Measurements from ENCODE around the gene GPR82.
"Not testable (repeated sequence)": the region's sequence is repeated elsewhere in the genome, so short reads cannot be mapped to it uniquely, and the experiment has no call there.

The GPR82 gene

DNA sequence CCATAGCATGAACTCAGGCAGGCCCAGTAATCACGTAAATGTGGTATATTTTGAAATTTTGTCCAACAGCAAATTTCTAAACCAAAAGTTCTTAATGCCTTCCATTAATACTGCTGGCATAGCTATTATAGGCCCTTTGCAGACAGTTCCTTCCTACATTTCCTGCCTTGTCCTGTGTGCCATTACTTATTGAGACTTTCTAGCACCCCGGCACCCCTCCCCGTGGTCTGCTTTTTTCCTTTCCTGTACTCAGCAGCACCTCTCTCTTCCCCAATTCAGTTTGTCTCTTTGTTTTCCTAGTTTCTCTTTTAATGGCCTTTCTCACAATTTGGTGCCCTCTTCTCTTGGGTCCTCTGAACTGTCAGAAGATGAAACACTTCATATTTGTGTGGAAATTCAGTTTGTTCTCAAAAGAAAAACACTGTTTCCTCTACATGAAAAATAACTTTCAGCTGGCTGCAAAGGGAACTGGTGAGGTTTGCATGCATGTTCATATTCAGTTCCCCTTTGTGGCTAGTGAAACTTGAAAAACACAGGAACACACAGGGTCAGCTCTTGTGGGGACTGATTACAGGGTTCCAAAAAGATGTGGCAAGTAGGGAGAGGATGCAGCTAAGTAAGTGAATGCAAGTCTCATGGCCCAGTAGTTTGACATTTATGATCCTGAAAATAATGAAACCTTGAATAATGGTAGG lies 18.2 kb upstream of the GPR82 start:
- Mint-ChIP-seq H3K9me3 (no peaks in the 10 kb centered on the region), H3K36me3 (ENCODE audit: low read depth) (no peaks in the 10 kb centered on the region), H3K27me3 (no peaks in the 10 kb centered on the region), H3K27ac (peak overlapping the region; percentile 59), H3K4me3 (no peak overlapping the region), H3K4me1 (peaks cover 65% of the 10 kb centered on the region)
- ATAC-seq (no peak), DNase-seq (no peak)

DNA sequence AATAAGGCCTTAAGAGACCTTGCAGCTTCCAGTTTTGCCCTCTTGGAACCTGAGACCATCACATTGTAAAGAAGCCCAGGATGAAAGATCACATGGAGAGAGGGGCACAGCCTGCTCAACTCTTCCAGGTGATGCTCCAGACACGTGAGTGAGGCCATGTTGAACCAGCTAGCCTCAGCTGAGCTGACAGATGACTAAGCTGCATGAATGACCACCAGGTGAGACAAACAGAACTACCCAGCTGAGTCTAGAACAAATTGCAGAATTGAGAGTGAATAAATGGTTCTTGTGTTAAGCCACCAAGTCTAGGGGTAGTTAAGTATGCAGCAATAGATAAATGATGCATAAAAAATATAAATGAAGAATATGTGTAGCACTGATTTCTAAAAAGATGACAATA lies 16.8 kb upstream of the GPR82 start:
- no peak for ATAC-seq
- no peak for DNase-seq
- H3K27me3 Mint-ChIP-seq, result no peaks in the 10 kb centered on the region
- H3K4me1 Mint-ChIP-seq, result peaks cover 74% of the 10 kb centered on the region
- no peak overlapping the region for H3K4me3 Mint-ChIP-seq
- H3K27ac Mint-ChIP-seq, result peak overlapping the region; percentile 35
- H3K36me3 Mint-ChIP-seq (ENCODE audit: low read depth), result no peaks in the 10 kb centered on the region
- no peaks in the 10 kb centered on the region for H3K9me3 Mint-ChIP-seq

DNA sequence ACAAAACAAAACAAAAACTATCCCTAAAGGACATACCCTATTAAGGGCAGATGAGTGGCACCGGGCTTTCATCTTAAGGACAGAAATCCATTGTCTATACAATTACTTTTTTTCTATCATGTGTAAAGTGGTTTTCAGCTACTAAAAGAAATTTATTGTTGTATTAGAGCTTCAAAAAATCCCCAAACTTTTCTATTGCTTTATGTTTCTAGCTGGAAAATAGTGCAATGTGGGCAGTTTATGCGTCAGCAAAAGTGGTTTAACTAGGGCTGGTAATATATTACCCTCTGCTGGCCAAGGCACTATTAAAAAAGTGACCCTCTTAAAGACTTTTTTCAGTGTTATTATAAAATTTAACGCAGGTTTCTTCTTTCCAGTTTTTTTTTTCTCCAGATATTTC lies 15.5 kb upstream of the GPR82 start:
- H3K27ac Mint-ChIP-seq, result no peak overlapping the region
- no peak for DNase-seq
- no peak for ATAC-seq
- no peak overlapping the region for H3K4me3 Mint-ChIP-seq
- H3K27me3 Mint-ChIP-seq, result no peaks in the 10 kb centered on the region
- H3K9me3 Mint-ChIP-seq, result no peaks in the 10 kb centered on the region
- peaks cover 71% of the 10 kb centered on the region for H3K4me1 Mint-ChIP-seq
- H3K36me3 Mint-ChIP-seq (ENCODE audit: low read depth), result no peaks in the 10 kb centered on the region

DNA sequence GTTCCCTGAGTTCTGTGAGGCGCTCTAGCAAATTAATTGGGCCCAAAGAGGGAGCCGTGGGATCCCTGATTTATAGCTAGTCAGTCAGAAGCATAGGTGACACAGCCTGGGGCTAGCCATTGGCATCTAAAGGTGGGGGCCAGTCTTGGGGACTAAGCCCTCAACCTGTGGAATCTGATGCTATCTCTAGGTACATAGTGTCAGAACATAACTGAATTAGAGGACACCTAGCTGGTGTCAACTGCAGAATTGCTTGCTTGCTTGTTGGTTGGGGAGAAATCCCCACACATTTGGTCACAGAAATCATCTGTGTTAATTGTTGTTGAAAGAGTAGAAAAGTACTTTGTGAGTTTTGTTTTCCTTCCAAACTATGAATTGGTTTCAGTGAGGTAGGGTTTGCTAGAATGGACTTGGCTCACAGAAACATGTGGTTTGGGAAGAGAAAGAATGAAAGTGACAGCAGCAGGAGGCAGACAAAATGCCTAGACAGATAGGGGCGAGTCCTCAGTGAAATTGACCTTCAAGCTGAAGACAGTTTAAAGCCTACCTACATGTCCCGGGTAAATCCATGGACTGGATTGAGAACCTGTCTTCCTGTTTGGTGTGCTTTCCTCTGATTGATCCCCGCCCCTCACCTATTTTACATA lies 12.8 kb upstream of the GPR82 start:
- H3K36me3 Mint-ChIP-seq (ENCODE audit: low read depth), result peaks cover 4% of the 10 kb centered on the region
- H3K9me3 Mint-ChIP-seq, result no peaks in the 10 kb centered on the region
- ATAC-seq (peak; percentile 49), DNase-seq (no peak)
- H3K4me3 Mint-ChIP-seq, result no peak overlapping the region
- H3K27ac Mint-ChIP-seq, result no peak overlapping the region
- H3K27me3 Mint-ChIP-seq, result no peaks in the 10 kb centered on the region
- H3K4me1 Mint-ChIP-seq, result peaks cover 51% of the 10 kb centered on the region

DNA sequence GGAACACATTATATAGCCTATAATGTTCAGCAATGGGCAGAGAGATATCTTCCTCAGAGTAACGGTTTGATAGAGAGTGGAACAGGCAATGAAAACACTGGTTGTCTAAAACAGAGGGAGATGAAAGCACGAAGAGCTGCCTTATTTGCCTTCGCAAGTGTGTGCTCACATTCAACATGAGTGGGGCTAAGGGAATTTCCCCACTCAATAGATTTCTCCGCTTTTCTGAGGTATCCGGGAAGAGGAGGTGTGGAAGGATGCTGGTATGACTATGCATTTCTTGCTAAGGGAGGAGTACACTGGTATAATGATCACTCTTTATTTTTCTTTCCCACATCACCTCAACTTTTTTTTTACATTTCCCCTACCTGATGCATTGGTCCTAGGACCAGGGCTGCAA lies 7.8 kb upstream of the GPR82 start:
- H3K4me1 Mint-ChIP-seq, result peaks cover 50% of the 10 kb centered on the region
- H3K9me3 Mint-ChIP-seq, result peaks cover 10% of the 10 kb centered on the region
- H3K27me3 Mint-ChIP-seq, result no peaks in the 10 kb centered on the region
- peaks cover 30% of the 10 kb centered on the region for H3K36me3 Mint-ChIP-seq (ENCODE audit: low read depth)
- ATAC-seq (no peak), DNase-seq (no peak)
- H3K27ac Mint-ChIP-seq, result no peak overlapping the region
- no peak overlapping the region for H3K4me3 Mint-ChIP-seq

DNA sequence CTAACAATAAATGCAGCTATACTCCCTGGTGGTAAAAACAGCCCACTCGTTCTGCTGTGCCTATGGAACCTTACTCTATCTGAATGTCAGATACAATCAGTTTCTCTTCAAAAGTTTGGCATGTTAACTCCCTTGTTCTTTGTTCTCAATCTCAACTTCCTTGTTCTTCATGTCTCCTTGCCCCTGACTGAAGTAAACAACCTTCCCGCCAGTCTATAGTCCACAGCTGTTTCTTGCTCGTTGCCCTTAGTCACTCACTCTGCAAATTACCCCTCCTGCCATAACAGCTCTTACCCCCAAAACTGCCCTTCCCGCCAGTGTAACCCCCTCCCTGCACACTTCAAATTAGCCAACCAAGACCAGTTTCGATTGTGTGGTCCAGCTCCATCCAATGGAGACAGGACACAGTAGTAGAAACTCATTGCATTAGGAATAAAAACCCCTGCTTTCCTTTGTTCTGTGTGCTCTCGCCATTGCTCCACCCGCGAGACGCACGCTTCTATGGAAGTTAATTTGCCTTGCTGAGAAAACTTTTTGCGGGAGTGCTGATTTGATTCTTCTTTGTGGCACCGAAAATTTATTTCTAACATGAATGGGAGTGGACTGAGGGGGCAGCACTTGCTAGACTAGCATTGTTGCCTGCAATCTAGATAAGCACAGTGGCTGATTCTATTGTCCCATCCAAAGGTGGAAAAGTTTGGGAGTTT lies 7.1 kb upstream of the GPR82 start:
- DNase-seq (no peak), ATAC-seq (no peak)
- H3K4me1 Mint-ChIP-seq, result peaks cover 51% of the 10 kb centered on the region
- H3K27ac Mint-ChIP-seq, result no peak overlapping the region
- H3K36me3 Mint-ChIP-seq (ENCODE audit: low read depth), result peaks cover 33% of the 10 kb centered on the region
- peaks cover 10% of the 10 kb centered on the region for H3K9me3 Mint-ChIP-seq
- no peaks in the 10 kb centered on the region for H3K27me3 Mint-ChIP-seq
- H3K4me3 Mint-ChIP-seq, result no peak overlapping the region

DNA sequence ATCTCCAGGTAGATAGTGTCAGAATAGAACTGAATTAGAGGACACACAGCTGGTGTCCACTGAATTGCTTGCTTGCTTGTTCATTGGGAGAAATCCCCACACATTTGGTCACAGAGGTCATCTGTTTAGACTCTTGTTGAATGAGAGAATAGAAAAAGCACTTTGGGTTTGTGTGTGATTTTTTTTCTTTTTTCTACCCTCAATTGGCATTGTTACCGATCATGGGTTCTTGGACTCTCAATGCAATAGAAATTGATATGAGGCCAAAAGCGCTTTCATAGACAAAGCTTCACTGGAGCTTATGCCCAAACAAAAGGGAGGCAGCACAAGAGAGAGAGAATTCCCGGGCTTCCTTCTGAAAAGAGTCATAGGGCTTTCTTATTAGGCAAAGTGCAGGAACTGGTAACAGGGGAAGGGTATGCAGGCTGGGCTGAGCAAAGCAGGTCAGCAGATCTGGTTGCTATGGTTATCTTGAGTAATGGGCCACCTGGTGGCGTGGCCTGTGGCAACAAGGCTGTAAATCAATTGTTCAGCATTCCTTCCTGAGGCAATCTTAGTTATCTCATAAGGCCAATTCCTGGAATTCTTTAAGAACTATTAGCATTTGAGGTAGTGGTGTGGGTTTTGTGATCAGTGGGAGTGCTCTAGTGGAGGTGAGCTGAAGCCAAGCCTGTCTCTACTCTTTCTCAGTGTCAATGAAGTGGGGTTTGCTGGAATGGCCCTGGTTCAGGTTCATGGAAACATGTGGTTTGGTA lies 5.3 kb upstream of the GPR82 start:
- DNase-seq (no peak), ATAC-seq (no peak)
- no peaks in the 10 kb centered on the region for H3K27me3 Mint-ChIP-seq
- peaks cover 10% of the 10 kb centered on the region for H3K9me3 Mint-ChIP-seq
- H3K36me3 Mint-ChIP-seq (ENCODE audit: low read depth), result peaks cover 39% of the 10 kb centered on the region
- H3K4me3 Mint-ChIP-seq, result no peak overlapping the region
- no peak overlapping the region for H3K27ac Mint-ChIP-seq
- H3K4me1 Mint-ChIP-seq, result peaks cover 66% of the 10 kb centered on the region

DNA sequence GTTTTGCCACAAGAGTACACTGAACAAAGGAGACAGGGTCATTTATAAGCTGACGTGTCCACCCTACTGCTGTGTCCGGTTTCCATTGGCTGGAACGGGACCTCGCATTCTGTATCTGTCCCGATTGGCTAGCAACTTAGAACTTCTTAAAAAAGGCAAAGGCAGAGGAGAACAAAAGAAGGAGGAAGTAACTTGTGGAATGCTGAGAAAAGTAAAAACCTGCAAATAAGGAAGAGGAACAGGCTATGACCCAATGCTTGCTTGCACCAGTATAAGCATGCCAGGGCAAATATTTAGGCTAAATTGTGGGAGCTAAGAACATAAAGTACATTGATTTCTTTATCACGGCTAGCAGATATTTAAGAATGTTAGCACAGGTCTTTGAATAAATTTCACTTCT lies 4.4 kb upstream of the GPR82 start:
- DNase-seq, ATAC-seq, H3K9me3 Mint-ChIP-seq, H3K27me3 Mint-ChIP-seq, H3K4me3 Mint-ChIP-seq: not testable (repeated sequence)
- Mint-ChIP-seq H3K4me1 (peaks cover 74% of the 10 kb centered on the region), H3K27ac (peak overlapping the region; percentile 22), H3K36me3 (ENCODE audit: low read depth) (peaks cover 35% of the 10 kb centered on the region)

DNA sequence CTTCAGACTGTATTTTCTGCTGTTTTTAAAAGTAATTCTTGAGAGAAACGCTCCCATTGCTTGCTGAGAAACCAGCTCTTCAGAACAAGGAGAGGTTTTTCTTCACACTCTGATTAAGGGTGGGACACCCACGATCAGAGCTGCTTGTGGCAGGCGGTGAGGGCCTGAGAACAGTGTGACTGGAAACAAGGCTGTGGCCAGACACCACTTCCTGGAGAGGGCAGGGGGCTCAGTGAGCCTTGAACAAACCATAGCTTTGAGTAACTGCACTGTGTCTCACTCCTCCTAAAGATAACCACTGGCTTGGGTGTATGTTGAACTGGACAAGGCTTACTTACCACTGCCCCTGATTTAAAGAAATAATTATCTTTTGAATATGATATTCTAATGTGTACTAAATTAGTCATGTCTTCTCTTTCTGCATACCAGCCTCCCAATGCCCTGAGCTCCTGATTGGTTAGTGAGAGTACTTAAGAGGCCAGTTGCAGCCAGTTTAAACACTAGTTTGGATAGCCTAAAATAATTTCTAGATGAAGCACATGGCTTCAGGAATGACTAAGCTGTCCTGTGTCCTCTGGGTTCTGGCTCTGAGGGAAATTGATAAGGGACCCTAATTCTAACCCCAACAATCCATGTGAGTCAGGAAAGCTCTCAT lies 3.7 kb upstream of the GPR82 start:
- Mint-ChIP-seq H3K4me3 (peak overlapping the region; percentile 44), H3K9me3 (peaks cover 10% of the 10 kb centered on the region), H3K27me3 (no peaks in the 10 kb centered on the region), H3K27ac (peak overlapping the region; percentile 83), H3K4me1 (peaks cover 74% of the 10 kb centered on the region), H3K36me3 (ENCODE audit: low read depth) (peaks cover 35% of the 10 kb centered on the region)
- ATAC-seq (peak; percentile 93), DNase-seq (peak; percentile 58)

DNA sequence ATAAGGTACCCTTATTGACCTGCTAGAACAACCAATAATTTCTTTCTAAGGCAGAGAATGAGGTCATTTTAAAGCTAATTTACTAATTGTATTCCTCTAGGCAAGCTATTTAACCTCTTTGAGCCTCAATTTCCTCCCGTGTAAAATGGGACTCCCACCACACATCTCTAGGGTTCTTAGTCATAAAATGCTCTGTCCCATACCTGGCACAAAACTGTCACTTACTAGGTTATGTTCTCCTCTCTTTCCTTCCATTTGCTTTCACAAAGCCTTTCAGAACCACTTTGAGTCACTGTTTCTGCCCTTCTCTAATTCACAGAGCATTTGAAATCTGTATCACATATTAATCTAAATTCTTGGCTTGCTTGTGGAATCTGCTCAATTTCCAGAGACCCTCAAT lies 2.4 kb upstream of the GPR82 start:
- peaks cover 67% of the 10 kb centered on the region for H3K4me1 Mint-ChIP-seq
- peak; percentile 65 for ATAC-seq

DNA sequence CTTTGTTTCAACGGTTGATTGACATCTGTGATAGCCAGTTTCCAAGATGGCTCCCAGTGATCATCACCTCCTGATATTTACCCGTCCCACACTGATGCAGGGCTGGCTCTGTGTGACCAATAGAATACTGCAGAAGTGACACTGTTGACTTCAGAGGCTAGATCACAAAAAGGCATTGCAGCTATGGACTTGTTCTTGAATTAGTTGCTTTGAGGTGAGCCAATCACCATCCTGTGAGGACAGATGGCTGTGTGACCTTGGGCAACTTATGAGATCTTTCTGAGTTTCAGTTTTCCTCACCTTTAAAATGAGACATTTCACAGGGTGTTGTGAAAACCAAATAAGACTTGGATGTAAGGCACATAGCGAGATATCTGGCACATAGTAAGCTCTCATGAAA lies 1.8 kb upstream of the GPR82 start:
- no peaks in the 10 kb centered on the region for H3K27me3 Mint-ChIP-seq
- no peak for DNase-seq
- peak overlapping the region; percentile 86 for H3K27ac Mint-ChIP-seq
- H3K4me3 Mint-ChIP-seq, result peak overlapping the region; percentile 35
- peaks cover 61% of the 10 kb centered on the region for H3K4me1 Mint-ChIP-seq
- peaks cover 5% of the 10 kb centered on the region for H3K9me3 Mint-ChIP-seq
- H3K36me3 Mint-ChIP-seq (ENCODE audit: low read depth), result peaks cover 28% of the 10 kb centered on the region
- peak; percentile 29 for ATAC-seq

More for the DNA sequence above, 2.4 kb upstream of the GPR82 start:
- DNase-seq, result no peak
- Mint-ChIP-seq H3K27ac (peak overlapping the region; percentile 86), H3K36me3 (ENCODE audit: low read depth) (peaks cover 35% of the 10 kb centered on the region), H3K4me3 (no peak overlapping the region), H3K27me3 (no peaks in the 10 kb centered on the region), H3K9me3 (peaks cover 10% of the 10 kb centered on the region)

DNA sequence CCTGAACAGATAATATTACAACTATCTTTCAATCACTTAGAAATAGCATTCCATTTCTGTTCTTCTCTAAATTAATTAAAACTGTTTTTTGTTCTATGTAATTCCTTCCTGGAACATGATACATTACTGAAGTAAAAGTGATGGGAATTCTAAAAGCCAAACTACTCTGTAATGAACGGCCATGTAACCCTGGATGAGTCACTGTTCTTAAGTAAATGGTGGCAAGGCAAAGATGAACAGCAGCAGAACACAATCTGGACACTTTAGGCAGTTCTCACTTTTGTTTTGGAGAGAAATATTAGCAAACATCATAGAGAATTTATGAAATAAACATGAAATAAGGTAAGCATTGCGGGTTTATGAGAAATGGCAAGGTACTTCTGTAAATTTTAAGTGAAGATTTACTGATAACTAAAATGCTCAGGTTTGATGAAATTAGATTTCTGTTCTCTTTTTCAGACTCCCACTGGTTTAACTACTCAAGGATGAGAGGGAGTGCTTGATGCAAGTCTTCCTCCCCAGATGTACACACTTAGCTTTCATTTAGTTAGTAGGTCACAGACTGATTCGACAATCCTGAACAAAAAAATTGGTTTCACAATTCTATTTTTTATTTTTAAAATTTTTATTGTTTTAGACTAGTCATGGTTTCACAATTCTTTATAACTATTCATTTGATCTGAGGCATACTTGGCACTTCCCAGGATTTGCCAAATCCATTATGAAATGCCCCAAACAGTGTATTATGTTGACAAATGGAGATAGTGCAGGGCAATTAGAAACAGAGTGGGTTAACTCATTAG lies 964 bp upstream of the GPR82 start:
- no peaks in the 10 kb centered on the region for H3K27me3 Mint-ChIP-seq
- H3K27ac Mint-ChIP-seq, result peak overlapping the region; percentile 86
- H3K4me3 Mint-ChIP-seq, result peak overlapping the region; percentile 35

DNA sequence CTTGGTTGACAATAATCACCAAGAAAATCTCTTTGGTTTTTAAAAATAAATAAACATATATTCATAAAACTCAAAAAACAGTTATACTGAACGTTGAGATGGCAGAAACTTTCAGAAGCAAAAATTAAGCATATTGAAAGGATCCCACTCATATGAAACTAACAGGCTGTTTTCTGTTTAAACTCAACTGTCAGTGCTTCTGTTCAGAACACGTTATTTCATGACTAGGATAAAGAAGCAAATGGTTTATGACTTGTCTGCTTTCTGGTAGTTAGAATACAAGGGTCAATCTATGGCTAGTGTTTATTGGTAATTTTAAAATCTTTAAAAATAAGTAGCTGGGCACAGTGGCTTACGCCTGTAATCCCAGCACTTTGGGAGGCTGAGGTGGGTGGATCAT lies 4.1 kb downstream of the GPR82 start:
- H3K4me3 Mint-ChIP-seq, result no peak overlapping the region
- no peaks in the 10 kb centered on the region for H3K27me3 Mint-ChIP-seq
- H3K36me3 Mint-ChIP-seq (ENCODE audit: low read depth), result no peaks in the 10 kb centered on the region
- no peak overlapping the region for H3K27ac Mint-ChIP-seq
- no peaks in the 10 kb centered on the region for H3K9me3 Mint-ChIP-seq
- no peak for ATAC-seq
- peaks cover 35% of the 10 kb centered on the region for H3K4me1 Mint-ChIP-seq
- DNase-seq, result no peak

More for the DNA sequence above, 964 bp upstream of the GPR82 start:
- no peak for ATAC-seq
- Mint-ChIP-seq H3K4me1 (peaks cover 66% of the 10 kb centered on the region), H3K36me3 (ENCODE audit: low read depth) (peaks cover 23% of the 10 kb centered on the region), H3K9me3 (peaks cover 5% of the 10 kb centered on the region)
- DNase-seq, result no peak
